ENCODE data around the gene ATXN3.

Gene ATXN3

GRCh38 chr14:92143962-92144361 is 37.6 kb upstream of the ATXN3 start:
- Histone ChIP-seq H3K9me3 (ENCODE audit: insufficient read depth, low read length) (no peaks in the 10 kb centered on the region), H3K4me1 (ENCODE audit: low read length) (no peaks in the 10 kb centered on the region), H3K27ac (ENCODE audit: low read length) (no peak overlapping the region), H3K27me3 (ENCODE audit: low read depth, low read length) (no peaks in the 10 kb centered on the region), H2AFZ (ENCODE audit: low read depth, low read length) (no peak overlapping the region), H3K4me3 (ENCODE audit: low read length) (no peak overlapping the region), H3K9ac (ENCODE audit: low read length) (no peak overlapping the region), H3K4me2 (ENCODE audit: low read length) (no peak overlapping the region), H3K36me3 (replicated peaks; ENCODE audit: low read depth, low read length) (peaks cover 60% of the 10 kb centered on the region), H3K79me2 (ENCODE audit: low read length) (0 out of 2 replicates have a peak, but pooled peaks cover 4% of the 10 kb centered on the region), H4K20me1 (ENCODE audit: insufficient read depth, low read length) (no peaks in the 10 kb centered on the region)
- TF ChIP-seq CTCF (IDR thresholded peaks at IDR 0.05; ENCODE audit: low read depth, low read length): no peak
- TF ChIP-seq EZH2phosphoT487 (IDR thresholded peaks at IDR 0.05; ENCODE audit: low read depth): no peak

GRCh38 chr14:92143309-92143708 is 36.9 kb upstream of the ATXN3 start:
- TF ChIP-seq CTCF (IDR thresholded peaks at IDR 0.05; ENCODE audit: low read depth, low read length): no peak
- H4K20me1 ChIP-seq (ENCODE audit: insufficient read depth, low read length): no peaks in the 10 kb centered on the region
- H3K27me3 ChIP-seq (ENCODE audit: low read depth, low read length): no peaks in the 10 kb centered on the region
- H3K9ac ChIP-seq (ENCODE audit: low read length): no peak overlapping the region
- H3K36me3 ChIP-seq (replicated peaks; ENCODE audit: low read depth, low read length): peaks cover 63% of the 10 kb centered on the region
- no peak overlapping the region for H3K27ac ChIP-seq (ENCODE audit: low read length)
- 0 out of 2 replicates have a peak, but pooled peaks cover 4% of the 10 kb centered on the region for H3K79me2 ChIP-seq (ENCODE audit: low read length)
- H3K4me2 ChIP-seq (ENCODE audit: low read length): no peak overlapping the region
- no peak overlapping the region for H2AFZ ChIP-seq (ENCODE audit: low read depth, low read length)
- no peaks in the 10 kb centered on the region for H3K9me3 ChIP-seq (ENCODE audit: insufficient read depth, low read length)
- no peak overlapping the region for H3K4me3 ChIP-seq (ENCODE audit: low read length)
- H3K4me1 ChIP-seq (ENCODE audit: low read length): no peaks in the 10 kb centered on the region

- H3K9me3 ChIP-seq (ENCODE audit: insufficient read depth, low read length): no peaks in the 10 kb centered on the region
- no peaks in the 10 kb centered on the region for H3K27me3 ChIP-seq (ENCODE audit: low read depth, low read length)
- 0 out of 2 replicates have a peak, but pooled peaks cover under 1% of the 10 kb centered on the region for H3K79me2 ChIP-seq (ENCODE audit: low read length)
- H3K36me3 ChIP-seq (replicated peaks; ENCODE audit: low read depth, low read length): peaks cover 55% of the 10 kb centered on the region
- no peaks in the 10 kb centered on the region for H3K4me1 ChIP-seq (ENCODE audit: low read length)
- H3K4me2 ChIP-seq (ENCODE audit: low read length): no peak overlapping the region
- no peak for TF ChIP-seq EZH2phosphoT487 (IDR thresholded peaks at IDR 0.05; ENCODE audit: low read depth)
- peak; percentile 70 for TF ChIP-seq CTCF (IDR thresholded peaks at IDR 0.05; ENCODE audit: low read depth, low read length)
- no peak overlapping the region for H3K4me3 ChIP-seq (ENCODE audit: low read length)
- no peak overlapping the region for H3K27ac ChIP-seq (ENCODE audit: low read length)
- no peaks in the 10 kb centered on the region for H4K20me1 ChIP-seq (ENCODE audit: insufficient read depth, low read length)
- no peak overlapping the region for H3K9ac ChIP-seq (ENCODE audit: low read length)
- H2AFZ ChIP-seq (ENCODE audit: low read depth, low read length): no peak overlapping the region
Observed at GRCh38 chr14:92135269-92135668, 28.9 kb upstream of the ATXN3 start.

GRCh38 chr14:92134456-92134855 is 28.1 kb upstream of the ATXN3 start:
- Histone ChIP-seq H3K27me3 (ENCODE audit: low read depth, low read length) (no peaks in the 10 kb centered on the region), H3K36me3 (replicated peaks; ENCODE audit: low read depth, low read length) (peaks cover 60% of the 10 kb centered on the region), H3K79me2 (ENCODE audit: low read length) (peaks cover 3% of the 10 kb centered on the region; the same call in 1 of the 2 replicates), H4K20me1 (ENCODE audit: insufficient read depth, low read length) (no peaks in the 10 kb centered on the region), H3K4me3 (ENCODE audit: low read length) (no peak overlapping the region), H2AFZ (ENCODE audit: low read depth, low read length) (no peak overlapping the region), H3K9ac (ENCODE audit: low read length) (no peak overlapping the region), H3K27ac (ENCODE audit: low read length) (no peak overlapping the region), H3K4me1 (ENCODE audit: low read length) (no peaks in the 10 kb centered on the region), H3K4me2 (ENCODE audit: low read length) (no peak overlapping the region), H3K9me3 (ENCODE audit: insufficient read depth, low read length) (no peaks in the 10 kb centered on the region)
- TF ChIP-seq CTCF (IDR thresholded peaks at IDR 0.05; ENCODE audit: low read depth, low read length) (no peak), EZH2phosphoT487 (IDR thresholded peaks at IDR 0.05; ENCODE audit: low read depth) (no peak)
